Measurements from ENCODE around the gene ATXN7.

The ATXN7 gene

GRCh38 chr3:63940389-63940757 is 76.7 kb downstream of the ATXN7 start:
- no peak for DNase-seq

GRCh38 chr3:63942528-63942927 is 78.9 kb downstream of the ATXN7 start:
- DNase-seq: no peak

GRCh38 chr3:63943678-63944077 is 80.0 kb downstream of the ATXN7 start:
- no peak for DNase-seq

- DNase-seq: no peak
Measured at GRCh38 chr3:63945558-63946096, 82.0 kb downstream of the ATXN7 start.

- DNase-seq: no peak
Measured at GRCh38 chr3:63946753-63947152, 83.1 kb downstream of the ATXN7 start.

- no peak for DNase-seq
Measured at GRCh38 chr3:63947594-63947993, 83.9 kb downstream of the ATXN7 start.

GRCh38 chr3:63949005-63949404 is 85.3 kb downstream of the ATXN7 start:
- DNase-seq: no peak

GRCh38 chr3:63950698-63951097 is 87.0 kb downstream of the ATXN7 start:
- DNase-seq: no peak

GRCh38 chr3:63951492-63952247 is 88.0 kb downstream of the ATXN7 start:
- no peak for DNase-seq

- DNase-seq: no peak
Measured at GRCh38 chr3:63952248-63952594, 88.6 kb downstream of the ATXN7 start.

GRCh38 chr3:63954182-63954581 is 90.5 kb downstream of the ATXN7 start:
- no peak for DNase-seq

- DNase-seq: no peak
Measured at GRCh38 chr3:63955036-63955650, 91.5 kb downstream of the ATXN7 start.

GRCh38 chr3:63955830-63956545 is 92.3 kb downstream of the ATXN7 start:
- DNase-seq: no peak

- DNase-seq: no peak
Measured at GRCh38 chr3:63959146-63959545, 95.5 kb downstream of the ATXN7 start.

GRCh38 chr3:63960048-63960711 is 96.5 kb downstream of the ATXN7 start:
- no peak for DNase-seq

- DNase-seq: no peak
Measured at GRCh38 chr3:63961891-63962290, 98.2 kb downstream of the ATXN7 start.

GRCh38 chr3:63963496-63963895 is 99.8 kb downstream of the ATXN7 start:
- DNase-seq: no peak

GRCh38 chr3:63964681-63965485 is 101.2 kb downstream of the ATXN7 start:
- no peak for DNase-seq

GRCh38 chr3:63966007-63966406 is 102.3 kb downstream of the ATXN7 start:
- no peak for DNase-seq

- no peak for DNase-seq
Measured at GRCh38 chr3:63966871-63967270, 103.2 kb downstream of the ATXN7 start.

- no peak for DNase-seq
Measured at GRCh38 chr3:63967675-63968611, 104.3 kb downstream of the ATXN7 start.

All from activated CD8-positive, alpha-beta memory T cell treated with anti-CD3 and anti-CD28 coated beads, Interleukin-2, amount 50 U/mL, for 48 hours (primary cell).